ENCODE measurements around the gene DPCD. TPM values are rescaled to one million over a fixed set of nuclear protein-coding genes. Genes with fewer than 3 reads are reported as not detected.

The DPCD gene
- total RNA-seq, 1 donor from 2014 or later = 7.2 TPM

- no peak overlapping the region for H3K4me3 ChIP-seq
- H3K9me3 ChIP-seq = no peaks in the 10 kb centered on the region
- H3K27me3 ChIP-seq = no peaks in the 10 kb centered on the region
- no peak for TF ChIP-seq CTCF (IDR thresholded peaks at IDR 0.05)
- H3K27ac ChIP-seq = no peak overlapping the region
- DNase-seq (no peak), ATAC-seq (no peak)
- intact Hi-C loops (cut with DNase I) = no loop called here
- peaks cover 24% of the 10 kb centered on the region for H3K36me3 ChIP-seq
- no peaks in the 10 kb centered on the region for H3K4me1 ChIP-seq
Observed at GRCh38 chr10:101639141-101639900, 51.2 kb downstream of the DPCD start.

- Histone ChIP-seq H3K27me3 (no peaks in the 10 kb centered on the region), H3K27ac (no peak overlapping the region), H3K4me3 (no peak overlapping the region), H3K9me3 (no peaks in the 10 kb centered on the region), H3K4me1 (no peaks in the 10 kb centered on the region), H3K36me3 (peaks cover 37% of the 10 kb centered on the region)
- intact Hi-C loops (cut with DNase I) = no loop called here
- DNase-seq (no peak), ATAC-seq (no peak)
- no peak for TF ChIP-seq CTCF (IDR thresholded peaks at IDR 0.05)
Observed at GRCh38 chr10:101643546-101643945, 55.4 kb downstream of the DPCD start.

- Histone ChIP-seq H3K4me3 (no peak overlapping the region), H3K4me1 (no peaks in the 10 kb centered on the region), H3K9me3 (no peaks in the 10 kb centered on the region), H3K27me3 (no peaks in the 10 kb centered on the region), H3K27ac (no peak overlapping the region), H3K36me3 (peaks cover 37% of the 10 kb centered on the region)
- intact Hi-C loops (cut with DNase I) = no loop called here
- no peak for TF ChIP-seq CTCF (IDR thresholded peaks at IDR 0.05)
- ATAC-seq (no peak), DNase-seq (no peak)
Observed at GRCh38 chr10:101644002-101644401, 55.9 kb downstream of the DPCD start.

GRCh38 chr10:101645659-101646058 is 57.5 kb downstream of the DPCD start:
- Histone ChIP-seq H3K36me3 (peaks cover 36% of the 10 kb centered on the region), H3K4me3 (no peak overlapping the region), H3K9me3 (no peaks in the 10 kb centered on the region), H3K27me3 (no peaks in the 10 kb centered on the region), H3K4me1 (no peaks in the 10 kb centered on the region), H3K27ac (no peak overlapping the region)
- ATAC-seq = no peak
- intact Hi-C loops (cut with DNase I) = no loop called here
- no peak for TF ChIP-seq CTCF (IDR thresholded peaks at IDR 0.05)
- no peak for DNase-seq

- Histone ChIP-seq H3K27ac (no peak overlapping the region), H3K4me1 (no peaks in the 10 kb centered on the region), H3K27me3 (no peaks in the 10 kb centered on the region), H3K9me3 (no peaks in the 10 kb centered on the region), H3K36me3 (peaks cover 42% of the 10 kb centered on the region), H3K4me3 (no peak overlapping the region)
- DNase-seq (no peak), ATAC-seq (no peak)
- intact Hi-C loops (cut with DNase I) = no loop called here
- no peak for TF ChIP-seq CTCF (IDR thresholded peaks at IDR 0.05)
Observed at GRCh38 chr10:101646364-101646763, 58.2 kb downstream of the DPCD start.
